ENCODE results near the gene MRPL23.

- TF ChIP-seq CTCF (IDR thresholded peaks at IDR 0.05) (no peak), POLR2A (IDR thresholded peaks at IDR 0.05) (no peak)
Observed at GRCh38 chr11:1926156-1927025, 20.7 kb upstream of the MRPL23 start.
